ENCODE data around the gene MARCHF7. TPM values are rescaled to one million over a fixed set of nuclear protein-coding genes. Genes with fewer than 3 reads are reported as not detected.
"Not testable (repeated sequence)": the region's sequence is repeated elsewhere in the genome, so short reads cannot be mapped to it uniquely, and the experiment has no call there.

Gene MARCHF7, protein sequence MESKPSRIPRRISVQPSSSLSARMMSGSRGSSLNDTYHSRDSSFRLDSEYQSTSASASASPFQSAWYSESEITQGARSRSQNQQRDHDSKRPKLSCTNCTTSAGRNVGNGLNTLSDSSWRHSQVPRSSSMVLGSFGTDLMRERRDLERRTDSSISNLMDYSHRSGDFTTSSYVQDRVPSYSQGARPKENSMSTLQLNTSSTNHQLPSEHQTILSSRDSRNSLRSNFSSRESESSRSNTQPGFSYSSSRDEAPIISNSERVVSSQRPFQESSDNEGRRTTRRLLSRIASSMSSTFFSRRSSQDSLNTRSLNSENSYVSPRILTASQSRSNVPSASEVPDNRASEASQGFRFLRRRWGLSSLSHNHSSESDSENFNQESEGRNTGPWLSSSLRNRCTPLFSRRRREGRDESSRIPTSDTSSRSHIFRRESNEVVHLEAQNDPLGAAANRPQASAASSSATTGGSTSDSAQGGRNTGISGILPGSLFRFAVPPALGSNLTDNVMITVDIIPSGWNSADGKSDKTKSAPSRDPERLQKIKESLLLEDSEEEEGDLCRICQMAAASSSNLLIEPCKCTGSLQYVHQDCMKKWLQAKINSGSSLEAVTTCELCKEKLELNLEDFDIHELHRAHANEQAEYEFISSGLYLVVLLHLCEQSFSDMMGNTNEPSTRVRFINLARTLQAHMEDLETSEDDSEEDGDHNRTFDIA
- 100 to 1,000 TPM; 155 to 172 (median 163) TPM for polyA plus RNA-seq (ENCODE audit: insufficient read length in 4 of 4)

DNA sequence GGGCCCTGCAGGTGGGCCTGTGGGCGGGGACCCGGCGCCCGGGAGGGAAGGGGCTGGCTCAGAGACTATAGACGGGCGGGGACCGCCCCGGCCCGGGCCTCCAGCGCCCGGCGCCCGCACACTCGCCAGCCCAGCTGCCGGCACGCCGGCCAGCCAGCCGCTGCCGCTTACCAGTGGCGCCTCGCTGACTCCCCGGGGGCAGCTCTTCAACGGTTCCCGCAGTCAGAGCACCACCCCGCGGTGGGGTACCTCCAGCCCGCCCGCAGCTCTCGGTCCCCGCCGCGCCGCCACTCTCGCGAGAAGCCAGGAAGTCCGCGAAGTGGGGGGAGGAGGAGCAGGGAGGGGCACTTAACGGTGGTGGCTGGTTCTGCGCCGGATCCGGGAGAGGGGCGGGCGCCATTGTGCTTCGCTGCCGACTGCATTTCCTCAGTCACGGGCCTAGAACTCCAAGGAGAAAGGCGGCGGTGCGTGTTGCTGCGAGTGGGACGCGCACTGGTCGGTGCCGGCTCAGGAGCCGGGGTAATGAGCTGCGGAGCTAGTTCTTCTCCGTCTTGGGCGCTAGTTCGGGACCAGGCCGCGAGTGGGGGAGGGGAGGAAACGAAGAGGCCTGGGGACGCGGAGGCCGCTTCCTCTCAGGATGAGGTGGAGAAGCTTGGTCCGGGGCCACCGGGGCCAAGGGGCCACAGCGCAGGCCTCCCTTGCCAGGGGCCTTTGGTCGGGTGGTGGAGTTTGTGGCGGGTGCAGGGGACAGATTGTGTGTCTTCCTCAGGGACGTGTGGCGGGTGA lies at the start of gene MARCHF7:
Gene MARCHF7, plus strand, starts transcription at position 364 of the 786 bp plus-strand sequence. CDS start 16,517 bp downstream, outside the sequence.
- peak; percentile 80 to 88 (median 84) for DNase-seq (ENCODE audit: low read depth in 4 of 4, low spot score in 3 of 4)

- not testable (repeated sequence) for DNase-seq (ENCODE audit: low read depth in 4 of 4, low spot score in 3 of 4)
Observed at GRCh38 chr2:159667423-159667822, 44.9 kb upstream of the MARCHF7 start.

DNA sequence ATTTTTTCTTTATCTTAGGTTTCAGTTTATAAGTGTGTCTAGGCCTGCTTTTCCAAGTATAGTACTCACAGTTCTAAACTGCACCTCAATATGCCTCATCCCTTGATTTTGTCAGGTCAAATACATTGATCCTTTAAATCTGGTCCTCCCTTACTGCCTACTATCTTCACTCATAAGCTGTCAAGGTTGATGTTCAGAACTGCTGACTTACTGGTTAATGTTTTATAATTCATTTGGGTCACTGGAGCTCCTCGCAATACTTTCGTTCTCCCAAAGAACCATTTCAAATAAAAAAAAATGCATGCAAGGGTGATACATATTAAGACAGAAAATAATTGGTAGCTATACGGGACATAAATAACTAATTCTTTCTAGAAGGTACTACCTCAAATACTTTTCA lies 41.3 kb upstream of the MARCHF7 start:
- DNase-seq (ENCODE audit: low read depth in 4 of 4, low spot score in 3 of 4) = no peak

- peak in 1 of 4 donors; percentile 3 for DNase-seq (ENCODE audit: low read depth in 4 of 4, low spot score in 3 of 4)
Observed at GRCh38 chr2:159677654-159678053, 34.7 kb upstream of the MARCHF7 start.

GRCh38 chr2:159680692-159681091 lies 31.6 kb upstream of the MARCHF7 start:
- DNase-seq (ENCODE audit: low read depth in 4 of 4, low spot score in 3 of 4) = no peak

DNA sequence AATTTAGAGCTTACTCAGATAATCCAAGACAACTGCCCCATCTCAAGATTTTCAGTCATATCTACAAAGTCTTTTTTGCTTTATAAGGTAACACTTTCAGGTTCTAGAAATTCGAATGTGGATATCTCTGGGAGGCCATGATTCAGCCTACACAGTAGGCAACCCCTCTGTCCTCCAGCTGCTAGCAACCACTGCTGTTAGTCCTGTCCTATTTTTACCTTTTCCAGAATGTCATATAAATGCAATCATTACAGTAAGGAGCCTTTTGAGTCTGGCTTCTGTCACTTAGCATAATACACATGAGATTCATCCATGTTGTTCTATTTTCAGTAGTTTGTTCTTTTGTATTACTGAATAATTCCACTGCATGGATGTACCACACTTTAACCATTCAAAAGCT lies 28.5 kb upstream of the MARCHF7 start:
- DNase-seq (ENCODE audit: low read depth in 4 of 4, low spot score in 3 of 4) = no peak

DNA sequence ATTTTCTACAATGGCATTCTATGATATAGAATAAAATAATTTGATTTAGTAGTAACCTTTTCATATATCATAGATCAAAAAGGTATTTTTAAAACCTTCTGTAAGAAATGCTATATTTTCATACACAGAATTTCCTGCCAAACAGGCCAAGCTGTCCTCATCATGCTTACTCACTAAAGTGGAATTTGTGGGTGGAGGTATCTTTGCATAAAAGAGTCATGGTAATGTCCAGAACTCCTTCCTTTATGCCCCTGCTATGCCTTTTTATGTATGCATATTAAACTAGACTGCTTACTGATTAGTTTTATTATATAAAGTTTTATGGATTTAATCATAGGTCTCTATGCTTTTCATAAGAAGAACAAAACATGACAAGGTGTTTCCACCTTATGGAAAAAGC lies 27.5 kb upstream of the MARCHF7 start:
- no peak for DNase-seq (ENCODE audit: low read depth in 4 of 4, low spot score in 3 of 4)

DNA sequence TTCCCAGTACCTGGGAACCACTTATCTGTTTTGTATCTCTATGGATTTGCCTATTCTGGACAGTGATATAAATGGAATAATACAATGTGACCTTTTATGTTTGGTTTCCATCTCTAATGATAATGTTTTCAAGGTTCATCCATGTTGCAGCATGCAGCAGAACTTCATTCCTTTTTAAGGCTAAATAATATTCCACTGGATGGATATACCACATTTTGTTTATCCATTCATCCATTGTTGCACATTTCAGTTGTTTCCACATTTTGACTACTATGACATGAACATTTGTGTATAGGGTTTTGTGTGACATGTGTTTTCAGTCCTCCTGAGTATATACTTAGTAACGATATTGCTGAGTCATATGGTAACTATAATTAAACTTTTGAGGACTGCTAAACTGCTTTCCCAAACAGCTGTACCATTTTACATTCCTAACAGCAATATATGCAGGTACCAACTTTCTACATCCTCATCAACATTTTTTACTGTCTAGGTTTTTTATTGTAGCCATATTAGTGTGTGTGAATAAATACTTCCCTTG lies 17.7 kb upstream of the MARCHF7 start:
- no peak for DNase-seq (ENCODE audit: low read depth in 4 of 4, low spot score in 3 of 4)

DNA sequence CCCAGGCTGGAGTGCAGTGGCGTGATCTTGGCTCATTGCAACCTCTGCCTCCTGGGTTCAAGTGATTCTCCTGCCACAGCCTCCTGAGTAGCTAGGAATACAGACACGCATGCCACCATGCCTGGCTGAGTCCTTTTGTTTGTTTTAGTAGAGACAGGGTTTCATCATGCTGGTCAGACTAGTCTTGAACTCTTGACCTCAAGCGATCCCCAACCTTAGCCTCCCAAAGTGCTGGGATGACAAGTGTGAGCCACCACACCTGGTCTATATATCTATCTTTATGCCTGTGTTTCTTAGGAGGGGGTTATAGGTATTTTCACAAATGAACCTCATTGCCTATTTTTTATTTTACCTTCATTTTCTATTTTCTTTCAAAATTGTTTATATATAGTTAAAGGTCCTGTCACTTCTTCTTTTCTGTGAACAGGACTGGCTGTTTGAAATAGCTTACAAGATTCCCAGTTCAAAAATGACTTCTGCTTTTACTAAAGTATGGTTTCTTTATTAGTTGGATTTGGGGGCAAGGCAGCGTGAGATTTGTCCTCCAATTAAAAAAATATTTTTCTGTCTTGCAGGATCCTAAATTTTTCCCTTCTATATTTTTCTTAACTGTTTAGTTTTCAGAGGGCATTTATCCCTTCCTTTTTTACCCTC lies 16.4 kb upstream of the MARCHF7 start:
- no peak for DNase-seq (ENCODE audit: low read depth in 4 of 4, low spot score in 3 of 4)

DNA sequence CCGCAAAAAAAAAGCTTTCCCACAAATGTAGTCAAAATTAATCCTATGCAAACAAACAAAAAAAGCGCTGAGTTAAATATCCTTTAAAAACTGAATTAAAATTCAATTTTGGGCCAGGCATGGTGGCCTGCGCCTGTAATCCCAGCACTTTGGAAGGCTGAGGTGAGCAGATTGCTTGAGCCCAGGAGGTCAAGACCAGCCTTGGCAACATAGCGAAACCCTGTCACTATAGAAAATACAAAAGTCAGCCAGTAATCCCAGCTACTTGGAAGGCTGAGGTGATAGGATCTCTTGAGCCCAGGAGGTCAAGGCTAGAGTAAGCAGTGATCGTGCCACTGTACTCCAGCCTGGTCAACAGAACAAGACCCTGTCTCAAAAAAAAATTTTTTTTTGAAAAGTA lies 8.8 kb upstream of the MARCHF7 start:
- DNase-seq (ENCODE audit: low read depth in 4 of 4, low spot score in 3 of 4) = no peak

DNA sequence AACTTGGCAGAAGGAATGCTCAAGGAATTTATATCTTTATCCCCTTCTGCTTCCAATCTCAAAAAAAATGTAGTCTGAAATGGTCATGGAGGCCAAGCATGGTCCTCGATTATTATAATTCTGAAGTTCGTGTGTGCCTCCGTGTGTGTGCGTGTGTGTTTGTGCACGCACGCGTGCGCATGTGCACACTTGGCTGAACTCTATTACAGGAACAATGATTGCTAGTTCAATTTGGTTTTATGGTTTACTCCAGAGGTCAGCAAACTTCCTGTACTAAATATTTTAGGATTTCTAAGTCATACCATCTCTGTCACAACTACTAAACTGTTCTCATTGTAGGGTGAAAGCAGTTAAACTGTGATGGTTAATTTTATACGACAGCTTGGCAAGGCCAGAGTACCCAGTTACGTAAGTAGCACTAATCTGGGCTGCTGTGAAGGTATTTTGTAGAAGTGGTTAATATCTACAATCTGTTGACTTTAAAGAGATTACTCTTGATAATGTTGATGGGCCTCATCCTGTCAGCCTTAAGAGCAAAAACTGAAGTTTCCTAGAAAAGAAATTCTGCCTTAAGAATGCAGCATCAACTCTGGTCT lies 5.8 kb upstream of the MARCHF7 start:
- DNase-seq (ENCODE audit: low read depth in 4 of 4, low spot score in 3 of 4) = peak in 2 of 4 donors; percentile 2 to 3

DNA sequence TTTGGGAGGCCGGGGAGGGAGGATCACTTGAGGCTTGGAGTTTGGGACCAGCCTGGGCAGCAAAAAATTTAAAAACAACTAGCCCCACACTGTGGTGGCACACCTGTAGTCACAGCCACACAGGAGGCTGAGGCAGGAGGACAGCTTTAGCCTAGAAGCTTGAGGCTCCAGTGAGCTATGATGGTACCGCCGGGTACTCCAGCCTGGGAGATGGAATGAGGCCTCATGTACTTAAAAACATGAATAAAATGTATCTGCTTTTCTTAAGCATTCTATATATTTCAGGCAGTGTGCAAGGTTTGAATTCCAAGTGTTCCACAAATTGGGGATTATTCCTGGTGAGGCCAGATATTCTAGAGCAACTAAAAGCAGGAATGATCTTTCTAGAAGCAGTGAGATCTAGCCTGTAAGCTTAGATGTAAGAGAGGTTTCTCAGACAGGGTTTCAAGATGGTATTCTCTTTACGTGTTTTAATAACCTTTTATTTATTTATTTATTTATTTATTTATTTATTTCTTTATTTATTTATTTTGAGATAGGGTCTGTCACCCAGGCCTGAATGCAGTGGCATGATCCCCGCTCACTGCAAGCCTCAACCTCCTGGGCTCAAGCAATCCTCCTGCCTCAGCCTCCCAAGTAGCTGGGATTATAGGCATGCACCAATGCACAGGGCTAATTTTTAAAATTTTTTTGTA lies 4.1 kb upstream of the MARCHF7 start:
- no peak for DNase-seq (ENCODE audit: low read depth in 4 of 4, low spot score in 3 of 4)

DNA sequence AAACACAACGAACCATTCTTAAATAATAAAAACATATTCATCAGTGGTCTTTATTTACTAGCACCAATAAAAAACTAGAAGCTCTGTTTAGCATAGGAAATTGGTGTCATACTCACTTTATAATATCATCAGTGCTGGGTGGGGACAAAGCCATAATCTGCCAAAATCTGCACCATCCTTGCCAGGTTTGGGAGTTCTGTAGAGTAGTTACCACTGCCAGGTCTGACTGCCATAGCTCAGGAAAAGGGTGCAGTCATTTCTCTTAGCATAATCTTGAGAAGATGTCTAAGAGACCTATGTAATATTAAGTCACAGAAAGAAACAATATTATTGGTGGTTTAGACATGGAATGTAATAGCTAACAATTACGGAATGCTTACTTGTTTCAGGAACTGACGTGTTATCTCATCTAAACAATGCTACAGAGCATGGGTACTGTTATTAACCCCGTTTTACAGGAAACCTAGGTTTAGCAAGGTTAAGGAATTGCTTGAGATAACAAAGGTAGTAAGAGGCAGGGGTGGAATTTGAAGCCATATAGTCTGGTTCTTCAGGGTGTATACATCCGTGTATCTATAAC lies 1.6 kb upstream of the MARCHF7 start:
- DNase-seq (ENCODE audit: low read depth in 4 of 4, low spot score in 3 of 4) = no peak

GRCh38 chr2:159711562-159712142 lies 654 bp upstream of the MARCHF7 start:
- DNase-seq (ENCODE audit: low read depth in 4 of 4, low spot score in 3 of 4) = no peak

DNA sequence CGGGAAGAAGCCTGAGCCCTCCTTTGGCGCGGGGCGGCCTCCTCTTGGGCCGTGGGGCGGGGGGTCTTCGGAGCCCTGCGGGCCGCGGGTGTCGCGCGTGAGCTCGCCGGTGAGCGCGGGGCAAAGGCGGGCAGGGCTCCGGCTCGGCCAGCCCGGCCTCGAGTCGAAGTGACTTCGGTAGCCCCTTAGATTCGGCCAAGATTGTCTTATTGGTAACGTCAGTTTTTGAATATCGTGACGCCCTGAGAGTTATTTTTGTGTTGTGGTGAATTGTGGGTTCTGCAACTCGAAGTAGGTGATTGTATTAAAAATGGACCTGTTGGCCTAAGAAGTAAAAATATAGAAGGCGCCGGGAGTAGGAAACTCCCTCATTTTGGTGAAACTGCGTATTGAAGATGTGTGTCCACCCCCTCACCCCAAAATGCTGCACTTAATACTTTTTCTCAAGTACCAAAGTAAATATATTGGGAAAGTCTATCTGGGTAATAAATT lies 669 bp downstream of the MARCHF7 start:
- peak in 1 of 4 donors; percentile 6 for DNase-seq (ENCODE audit: low read depth in 4 of 4, low spot score in 3 of 4)

- DNase-seq (ENCODE audit: low read depth in 4 of 4, low spot score in 3 of 4) = peak in 2 of 4 donors; percentile 6 to 17
Observed at GRCh38 chr2:159713631-159714246, 1.4 kb downstream of the MARCHF7 start.

DNA sequence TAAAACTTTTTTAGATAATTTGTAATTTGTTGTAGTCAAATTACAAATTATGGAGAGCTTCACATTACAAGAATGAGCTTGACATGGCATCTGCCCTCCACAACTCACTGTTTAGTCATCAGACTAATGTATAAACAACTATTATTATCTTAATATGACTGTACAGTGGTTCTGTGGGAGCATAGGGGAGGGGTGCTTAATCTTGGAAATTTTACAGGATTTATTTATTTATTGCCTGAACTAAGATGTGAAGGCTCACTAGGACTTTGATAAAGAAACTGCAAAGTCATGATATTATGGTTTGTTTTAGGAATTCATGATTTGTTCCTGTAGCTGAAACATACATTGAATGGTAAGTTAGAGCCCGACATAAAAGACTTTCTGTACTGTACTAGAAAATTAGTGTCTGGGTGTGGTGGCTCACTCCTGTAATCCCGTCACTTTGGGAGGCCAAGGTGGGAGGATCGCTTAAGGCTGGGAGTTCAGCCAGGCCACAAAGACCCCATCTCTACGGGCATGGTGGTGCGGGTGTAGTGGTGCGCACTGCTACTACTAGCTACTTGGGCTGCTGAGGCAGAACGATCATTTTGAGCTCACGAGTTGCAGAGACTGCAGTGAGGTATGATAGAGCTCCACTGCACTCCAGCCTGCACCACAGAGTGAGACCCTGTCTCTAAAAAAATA lies 2.1 kb downstream of the MARCHF7 start:
- no peak for DNase-seq (ENCODE audit: low read depth in 4 of 4, low spot score in 3 of 4)

Data from left renal pelvis (tissue), 4 donors.